ENCODE results near the gene ABCC1.
"Not testable (repeated sequence)": the region's sequence is repeated elsewhere in the genome, so short reads cannot be mapped to it uniquely, and the experiment has no call there.

- TF ChIP-seq CTCF, POLR2A (IDR thresholded peaks at IDR 0.05): not testable (repeated sequence)
Observed at GRCh38 chr16:16181748-16182147, 232.3 kb downstream of the ABCC1 start.
